Brain microvascular endothelial cell (primary cell): Measurements from ENCODE around the gene PAX3.

ENCODE experiments used
- DNase-seq: peaks from one replicate; pipeline ENCODE4 v3.0.0-alpha.2; 2020
- H3K27ac ChIP-seq: fragments of 250-450 bp; sonication (Bioruptor Pico); 2 replicates; pipeline ENCODE4 v1.5.1; 2020; ENCODE audit warnings: mild to moderate bottlenecking, moderate library complexity
- H3K27me3 ChIP-seq: fragments of 250-450 bp; sonication (Bioruptor Pico); replicated peaks from 2 replicates; pipeline ENCODE4 v1.5.1; 2020; ENCODE audit warnings: mild to moderate bottlenecking
- H3K36me3 ChIP-seq: fragments of 250-450 bp; sonication (Bioruptor Pico); replicated peaks from 2 replicates; pipeline ENCODE4 v1.5.1; 2020; ENCODE audit warnings: mild to moderate bottlenecking
- H3K4me3 ChIP-seq: 2 replicates; pipeline ENCODE4 v1.5.1; 2011; ENCODE audit warnings: low read depth, mild to moderate bottlenecking, control low read depth, low read length, moderate library complexity
- CTCF ChIP-seq: IDR thresholded peaks from 2 replicates; pipeline ENCODE4 v1.5.1; 2011; ENCODE audit warnings: low read depth, mild to moderate bottlenecking, moderate library complexity, low read length, control low read depth, inconsistent platforms; ENCODE audit errors: missing control alignments
- in situ Hi-C: cut with HindIII; loops from 2 replicates; pipeline ENCODE4 v1.10.0; 2017; ENCODE audit warnings: low sequenced_read_pairs, low pct_ligation_motif_present

Gene PAX3

GRCh38 chr2:222281506-222281905 lies 17.3 kb downstream of the PAX3 start:
- TF ChIP-seq CTCF = no peak
- H3K36me3 ChIP-seq = no peaks in the 10 kb centered on the region
- no peak for DNase-seq
- no peak overlapping the region for H3K4me3 ChIP-seq
- in situ Hi-C loops = no loop called here
- peaks cover 5% of the 10 kb centered on the region for H3K27me3 ChIP-seq
- H3K27ac ChIP-seq = no peak overlapping the region

GRCh38 chr2:222280795-222281194 lies 18.0 kb downstream of the PAX3 start:
- no peak overlapping the region for H3K27ac ChIP-seq
- DNase-seq = no peak

GRCh38 chr2:222272446-222273015 lies 26.3 kb downstream of the PAX3 start:
- in situ Hi-C loops = no loop called here
- no peaks in the 10 kb centered on the region for H3K36me3 ChIP-seq
- H3K4me3 ChIP-seq = no peak overlapping the region
- no peaks in the 10 kb centered on the region for H3K27me3 ChIP-seq
- no peak for DNase-seq
- TF ChIP-seq CTCF = no peak
- no peak overlapping the region for H3K27ac ChIP-seq

More at GRCh38 chr2:222280795-222281194, 18.0 kb downstream of the PAX3 start:
- Histone ChIP-seq H3K27me3 (peaks cover 5% of the 10 kb centered on the region), H3K36me3 (no peaks in the 10 kb centered on the region), H3K4me3 (no peak overlapping the region)
- in situ Hi-C loops = no loop called here
- peak; percentile 1 for TF ChIP-seq CTCF

- Histone ChIP-seq H3K27ac (no peak overlapping the region), H3K27me3 (no peaks in the 10 kb centered on the region), H3K4me3 (no peak overlapping the region), H3K36me3 (no peaks in the 10 kb centered on the region)
- no peak for DNase-seq
- TF ChIP-seq CTCF = no peak
- in situ Hi-C loops = no loop called here
These were observed 26.9 kb downstream of the PAX3 start for GRCh38 chr2:222271854-222272253.

GRCh38 chr2:222270396-222270795 lies 28.4 kb downstream of the PAX3 start:
- no peaks in the 10 kb centered on the region for H3K27me3 ChIP-seq
- no peak overlapping the region for H3K4me3 ChIP-seq
- no peaks in the 10 kb centered on the region for H3K36me3 ChIP-seq
- no peak for DNase-seq
- H3K27ac ChIP-seq = no peak overlapping the region
- in situ Hi-C loops = no loop called here
- TF ChIP-seq CTCF = no peak

GRCh38 chr2:222269132-222269531 lies 29.7 kb downstream of the PAX3 start:
- H3K36me3 ChIP-seq = no peaks in the 10 kb centered on the region
- DNase-seq = no peak
- in situ Hi-C loops = no loop called here
- no peak overlapping the region for H3K27ac ChIP-seq
- TF ChIP-seq CTCF = no peak
- H3K4me3 ChIP-seq = no peak overlapping the region
- no peaks in the 10 kb centered on the region for H3K27me3 ChIP-seq
